H1 (cell line): Measurements from ENCODE around the gene TPST2. TPM values are rescaled to one million over a fixed set of nuclear protein-coding genes. Genes with fewer than 3 reads are reported as not detected.

Experiments used
- CTCF ChIA-PET: fragments of 300-600 bp; sonication (Branson Sonifier 250); formaldehyde crosslinking; loops from one replicate; lab custom pipeline; 2021; ENCODE audit not compliant: partially characterized antibody; lab: Charles Lee
- POLR2A ChIA-PET: fragments of 300-600 bp; sonication (Branson Sonifier 250); formaldehyde crosslinking; loops from one replicate; lab custom pipeline; 2021; ENCODE audit warnings: inconsistent platforms; ENCODE audit not compliant: partially characterized antibody; lab: Charles Lee
- DNase-seq, 2 experiments: peaks; one replicate each; pipeline versions ENCODE4 v3.0.0 to v3.0.0-alpha.2; 2010 to 2022; ENCODE audit warnings: low spot score in 2 of 2, low read depth in 1 of 2, mixed read lengths in 1 of 2
- FAIRE-seq: peaks from 2 replicates; lab custom pipeline; 2011; peaks lifted over from hg19 to GRCh38; lab: Jason Lieb, UNC
- H2AFZ ChIP-seq: 2 replicates; pipeline ENCODE4 v1.8.1; 2012; ENCODE audit warnings: low read length, inconsistent platforms
- H2AK5ac ChIP-seq: 2 replicates; pipeline ENCODE4 v1.6.1; 2013; ENCODE audit warnings: low read depth, low read length
- H2BK120ac ChIP-seq: replicated peaks from 2 replicates; pipeline ENCODE3; 2013; ENCODE audit warnings: low read depth, low read length, inconsistent platforms
- H2BK12ac ChIP-seq: 2 replicates; pipeline ENCODE4 v1.6.1; 2013; ENCODE audit warnings: low read depth, low read length
- H2BK15ac ChIP-seq: 2 replicates; pipeline ENCODE4 v1.6.1; 2013; ENCODE audit warnings: low read length
- H2BK20ac ChIP-seq: 2 replicates; pipeline ENCODE4 v1.6.1; 2013; ENCODE audit warnings: low read length
- H2BK5ac ChIP-seq: 2 replicates; pipeline ENCODE4 v1.6.1; 2013; ENCODE audit warnings: low read depth, low read length
- H3K14ac ChIP-seq: 2 replicates; pipeline ENCODE4 v1.6.1; 2013; ENCODE audit warnings: inconsistent platforms; ENCODE audit not compliant: insufficient read length
- H3K18ac ChIP-seq: 2 replicates; pipeline ENCODE4 v1.6.1; 2013; ENCODE audit warnings: low read length; ENCODE audit errors: extremely low read depth
- H3K23ac ChIP-seq: 2 replicates; pipeline ENCODE4 v1.6.1; 2013; ENCODE audit warnings: inconsistent platforms; ENCODE audit not compliant: insufficient read length
- H3K23me2 ChIP-seq: 2 replicates; pipeline ENCODE4 v1.6.1; 2013; ENCODE audit warnings: low read depth, low read length
- H3K27ac ChIP-seq: 2 replicates; pipeline ENCODE4 v1.6.1; 2011; ENCODE audit warnings: low read depth, low read length, inconsistent platforms
- H3K27me3 ChIP-seq, 4 experiments: replicated peaks in 1 of 4; 1 replicate in 1 of 4; 2 replicates in 3 of 4; pipeline versions ENCODE4 v1.6.1 to v1.8.1; 2011 to 2013; ENCODE audit warnings: low read length in 3 of 4, mild to moderate bottlenecking in 3 of 4, inconsistent platforms in 2 of 4, mixed read lengths in 2 of 4, moderate library complexity in 1 of 4; ENCODE audit not compliant: control insufficient read depth in 3 of 4, insufficient read depth in 3 of 4; ENCODE audit errors: extremely low read depth in 1 of 4
- H3K36me3 ChIP-seq, 4 experiments: 2 replicates each; pipeline versions ENCODE4 v1.6.1 to v1.8.1; 2011 to 2013; ENCODE audit warnings: mild to moderate bottlenecking in 4 of 4, low read length in 3 of 4, moderate library complexity in 2 of 4, control low read depth in 1 of 4, inconsistent platforms in 1 of 4; ENCODE audit not compliant: insufficient read depth in 4 of 4, control insufficient read depth in 2 of 4
- H3K4ac ChIP-seq: replicated peaks from 2 replicates; pipeline ENCODE3; 2013; ENCODE audit warnings: low read length, low read depth, mixed read lengths, inconsistent platforms; ENCODE audit not compliant: insufficient read length
- H3K4me1 ChIP-seq, 4 experiments: replicated peaks in 1 of 4; 1 replicate in 1 of 4; 2 replicates in 3 of 4; pipeline versions ENCODE4 v1.6.1 to v1.8.1; 2011 to 2013; ENCODE audit warnings: low read length in 3 of 4, inconsistent platforms in 2 of 4, mixed read lengths in 1 of 4; ENCODE audit not compliant: insufficient read depth in 4 of 4, control insufficient read depth in 3 of 4
- H3K4me2 ChIP-seq, 2 experiments: 2 replicates each; pipeline versions ENCODE4 v1.6.1 to v1.8.1; 2011 to 2013; ENCODE audit warnings: low read depth in 2 of 2, low read length in 2 of 2, control low read depth in 1 of 2, inconsistent platforms in 1 of 2, mild to moderate bottlenecking in 1 of 2; ENCODE audit not compliant: insufficient read depth in 1 of 2
- H3K4me3 ChIP-seq, 4 experiments: fragments of 200-600, 300-600 bp in 1 of 4; sonication (generic), shearing (Covaris generic), sonication (Bioruptor Twin) in 1 of 4; 2 replicates each; pipeline versions ENCODE4 v1.5.1 to v1.8.1; 2011 to 2016; ENCODE audit warnings: low read length in 4 of 4, low read depth in 3 of 4, control low read depth in 2 of 4, inconsistent platforms in 2 of 4, mild to moderate bottlenecking in 2 of 4, mixed read lengths in 1 of 4, moderate library complexity in 1 of 4; ENCODE audit not compliant: insufficient read depth in 2 of 4; ENCODE audit errors: extremely low read depth in 1 of 4
- H3K56ac ChIP-seq: replicated peaks from 2 replicates; pipeline ENCODE3; 2013; ENCODE audit warnings: low read depth, mild to moderate bottlenecking, mixed read lengths, low read length, inconsistent platforms; ENCODE audit not compliant: insufficient read length
- H3K79me1 ChIP-seq: 2 replicates; pipeline ENCODE4 v1.6.1; 2013; ENCODE audit warnings: low read depth, low read length, control low read depth
- H3K79me2 ChIP-seq, 2 experiments: 2 replicates each; pipeline versions ENCODE4 v1.6.1 to v1.8.1; 2012 to 2013; ENCODE audit warnings: low read length in 2 of 2, mild to moderate bottlenecking in 2 of 2, inconsistent platforms in 1 of 2; ENCODE audit not compliant: insufficient read depth in 2 of 2, control insufficient read depth in 1 of 2
- H3K9ac ChIP-seq, 4 experiments: replicated peaks in 1 of 4; 1 replicate in 1 of 4; 2 replicates in 3 of 4; pipeline versions ENCODE4 v1.6.1 to v1.8.1; 2011 to 2013; ENCODE audit warnings: low read depth in 3 of 4, low read length in 3 of 4, control low read depth in 2 of 4, mild to moderate bottlenecking in 2 of 4, moderate library complexity in 2 of 4, inconsistent platforms in 1 of 4; ENCODE audit errors: extremely low read depth in 1 of 4
- H3K9me3 ChIP-seq, 2 experiments: 2 replicates each; pipeline versions ENCODE4 v1.6.1 to v1.8.1; 2012 to 2013; ENCODE audit warnings: mild to moderate bottlenecking in 2 of 2, moderate library complexity in 2 of 2, control low read depth in 1 of 2, inconsistent platforms in 1 of 2, low read depth in 1 of 2, low read length in 1 of 2, mixed read lengths in 1 of 2; ENCODE audit not compliant: insufficient read depth in 2 of 2
- H4K20me1 ChIP-seq, 2 experiments: replicated peaks in 1 of 2; 2 replicates each; pipeline versions ENCODE3 to v1.8.1; 2011 to 2013; ENCODE audit warnings: inconsistent platforms in 2 of 2, low read length in 2 of 2, mild to moderate bottlenecking in 1 of 2; ENCODE audit not compliant: insufficient read depth in 2 of 2, control insufficient read depth in 1 of 2
- H4K5ac ChIP-seq: 2 replicates; pipeline ENCODE4 v1.6.1; 2013; ENCODE audit warnings: low read length, low read depth, mixed read lengths, inconsistent platforms; ENCODE audit not compliant: insufficient read length
- H4K8ac ChIP-seq: 2 replicates; pipeline ENCODE4 v1.8.0; 2013; ENCODE audit warnings: mild to moderate bottlenecking, moderate library complexity, low read length, inconsistent platforms; ENCODE audit not compliant: insufficient read depth; ENCODE audit errors: extremely low read depth
- H4K91ac ChIP-seq: replicated peaks from 2 replicates; pipeline ENCODE3; 2013; ENCODE audit warnings: low read length, mixed read lengths, inconsistent platforms; ENCODE audit not compliant: insufficient read length
- CTBP2 ChIP-seq: IDR thresholded peaks from 2 replicates; pipeline ENCODE4 v1.7.0; 2011; ENCODE audit warnings: borderline replicate concordance, mild to moderate bottlenecking, moderate library complexity, mixed read lengths, low read length; ENCODE audit not compliant: insufficient read depth, insufficient read length
- EZH2 ChIP-seq: fragments of 200-600 bp; sonication (generic); IDR thresholded peaks from 2 replicates; pipeline ENCODE4 v1.7.1; 2012; ENCODE audit warnings: low read depth, mild to moderate bottlenecking, moderate library complexity, low read length, inconsistent platforms; ENCODE audit not compliant: severe bottlenecking
- TAF1 ChIP-seq: IDR thresholded peaks from 2 replicates; pipeline ENCODE4 v1.6.1; 2011; ENCODE audit warnings: mild to moderate bottlenecking, low read depth, low read length
- WGBS, 2 experiments: shearing (Covaris generic) in 1 of 2; methylation state at CpG; one replicate each; pipeline versions ENCODE4 v1.1.6 to v1.1.7; 2013 to 2015; ENCODE audit warnings: low lambda C conversion rate in 2 of 2, mixed read lengths in 2 of 2, inconsistent platforms in 1 of 2, low coverage in 1 of 2, missing lambda C conversion rate in 1 of 2; ENCODE audit not compliant: insufficient replicate concordance in 2 of 2, insufficient coverage in 1 of 2, insufficient read length in 1 of 2; ENCODE audit errors: extremely low coverage in 1 of 2, missing lambda C conversion rate in 1 of 2; 5-methylcytosine and 5-hydroxymethylcytosine counted together
- polyA plus RNA-seq, 7 experiments: library from polyadenylated mRNA; depleted of rRNA in 3 of 7; stranded (reverse) in 5 of 7; unstranded in 2 of 7; fragments of >200 nt in 5 of 7; fragments of 200-250 nt in 2 of 7; gene quantifications; 1 replicate in 5 of 7; 2 replicates in 1 of 7; 4 replicates in 1 of 7; pipeline versions ENCODE4 v1.2.1 to v1.2.3, GENCODE V29; 2011 to 2013; ENCODE audit warnings: missing spikeins in 2 of 7, mixed read lengths in 2 of 7
- total RNA-seq: library from RNA; stranded (reverse); fragmentation: NEBNext Ultra II Directional; extraction: Animal tissue kit (Norgen Biotek cat#: 25700); gene quantifications from 2 replicates; pipeline ENCODE4 v1.2.1, GENCODE V29; 2021

TPST2 gene
- total and polyA plus RNA-seq, 2 of the 8 experiments (the other 6 are each of a cell fraction or from before 2014, with no cell fraction given): 58.8 to 143 TPM

GRCh38 chr22:26615830-26616435 is 26.0 kb upstream of the TPST2 start:
- Histone ChIP-seq H3K18ac (peak overlapping the region; percentile 16; the same call in 1 of the 2 replicates), H3K4me3 (no peak overlapping the region), H3K23ac (no peak overlapping the region), H2BK120ac (no peak overlapping the region), H3K4me1 (peaks cover 22 to 43% (median 29%) of the 10 kb centered on the region in 4 experiments), H4K5ac (no peak overlapping the region), H3K9ac (no peak overlapping the region), H3K79me1 (no peaks in the 10 kb centered on the region), H2AFZ (no peak overlapping the region), H2BK5ac (peak overlapping the region; percentile 79; the same call in 1 of the 2 replicates), H3K79me2 (no peaks in the 10 kb centered on the region), H2AK5ac (peak overlapping the region; percentile 89; the same call in 1 of the 2 replicates), H2BK12ac (peak overlapping the region; percentile 92; the same call in 1 of the 2 replicates), H3K27me3 (peaks cover 5 to 31% (median 26%) of the 10 kb centered on the region in 4 experiments), H3K4ac (no peak overlapping the region), H3K14ac (no peak overlapping the region), H4K20me1 (no peaks in the 10 kb centered on the region), H3K4me2 (0 out of 4 replicates have a peak overlapping the region, but pooled peaks of 1 of the 2 experiments have one; percentile 31), H3K27ac (no peak overlapping the region), H4K91ac (peak overlapping the region; percentile 79), H2BK15ac (no peak overlapping the region), H4K8ac (no peak overlapping the region), H3K9me3 (no peaks in the 10 kb centered on the region), H3K56ac (no peak overlapping the region), H3K36me3 (no peaks in the 10 kb centered on the region), H3K23me2 (no peaks in the 10 kb centered on the region; the same call in 1 of the 2 replicates), H2BK20ac (peak overlapping the region; percentile 84)
- POLR2A ChIA-PET: interaction anchor here (0.7 to 1.3 kb wide), 5 partner anchors 8 to 68 kb away, joined by 3 to 5 read pairs (median 3); no protein-coding TSS in a partner anchor
- WGBS, 2 experiments: 85 to 100% methylated on average over 1 to 11 of the region's 11 CpGs
- FAIRE-seq (no peak), DNase-seq (no peak)
- TF ChIP-seq CTBP2 (no peak), TAF1 (no peak), EZH2 (peak; percentile 7)
- CTCF ChIA-PET: interaction anchor here (0.8 to 2.1 kb wide), 4 partner anchors 14 to 51 kb away, joined by 3 to 5 read pairs (median 4); no protein-coding TSS in a partner anchor
